ENCODE results near the gene RPL35.

The RPL35 gene

DNA sequence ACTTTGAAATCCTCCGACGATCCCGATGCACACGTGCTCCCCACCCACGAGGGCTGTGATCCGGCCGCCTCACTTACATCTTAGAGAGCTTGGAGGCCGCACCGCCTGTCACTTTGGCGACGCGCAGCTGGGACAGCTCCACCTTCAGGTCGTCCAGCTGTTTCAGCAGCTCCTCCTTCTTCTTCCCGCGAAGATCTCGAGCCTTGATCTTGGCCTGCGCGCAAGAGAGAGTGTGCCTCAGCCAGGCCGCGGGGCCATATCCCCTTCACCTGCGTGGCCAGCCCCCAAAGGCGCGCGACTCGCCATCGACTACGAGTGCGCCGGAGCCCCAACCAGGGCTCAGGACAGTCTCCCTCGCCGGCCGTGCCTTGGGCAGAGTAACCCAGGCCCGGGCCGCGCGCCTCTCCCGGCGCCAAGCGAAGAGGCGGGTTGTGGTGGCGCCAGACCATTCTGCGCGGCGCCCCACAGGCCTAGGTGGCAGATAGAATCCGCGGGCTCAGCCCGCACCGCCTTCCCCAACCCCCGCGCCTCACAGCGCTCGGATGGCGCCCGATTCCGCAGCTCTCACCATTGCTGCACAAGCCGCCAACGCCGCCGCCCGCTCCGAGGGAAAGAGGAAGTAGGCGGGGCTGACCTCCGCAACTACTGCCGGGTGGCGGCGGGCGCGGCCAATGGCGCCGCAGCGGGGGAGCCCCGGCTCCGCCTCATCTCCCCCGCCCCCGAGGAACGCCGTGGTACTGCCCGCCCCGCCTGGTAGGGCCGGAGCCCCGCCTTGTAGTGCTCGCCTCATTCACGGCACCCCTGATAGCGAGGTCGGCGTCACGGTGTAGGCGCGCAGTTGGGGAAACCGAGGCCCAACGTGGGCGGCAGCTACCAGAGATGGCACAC is at the start of gene RPL35, which contains the start of gene ARPC5L:
Gene RPL35 (minus strand): TSS at position 616 of the 888 bp plus-strand sequence. CDS start 45 bp downstream, at position 571.
Gene ARPC5L (plus strand): TSS at position 789 of the 888 bp plus-strand sequence. CDS start 7,161 bp downstream, outside the sequence.
- in situ Hi-C loops (cut with MboI; ENCODE audit: low pct_unique_long_range_greater_than_20kb, low sequenced_read_pairs) = loop anchor here (25.0 kb wide), 1 partner anchor 526 kb away; no protein-coding TSS in a partner anchor

DNA sequence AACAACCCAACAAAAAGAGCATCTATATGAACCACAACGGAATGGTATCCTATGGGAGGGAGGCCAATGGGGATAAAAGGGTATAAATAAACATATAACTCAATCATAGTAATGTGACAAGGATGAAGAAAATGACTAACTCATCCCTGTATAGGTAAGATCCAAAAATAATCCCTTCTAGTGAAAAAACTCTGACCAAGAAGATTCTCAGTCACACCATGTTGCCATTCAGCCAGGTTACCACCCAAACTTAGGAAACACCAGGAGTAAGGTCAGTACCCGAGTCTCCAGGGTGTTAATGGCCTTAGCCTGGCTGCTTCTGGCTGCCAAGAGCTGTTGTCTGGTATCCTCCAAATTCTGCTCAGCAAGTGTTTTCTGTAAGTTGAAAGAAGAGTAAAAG is 46.3 kb upstream of the RPL35 start:
- in situ Hi-C loops (cut with MboI; ENCODE audit: low pct_unique_long_range_greater_than_20kb, low sequenced_read_pairs) = no loop called here
- DNase-seq = no peak

More for the DNA sequence above, at the start of gene RPL35, which contains the start of gene ARPC5L:
- DNase-seq = peak; percentile 94

DNA sequence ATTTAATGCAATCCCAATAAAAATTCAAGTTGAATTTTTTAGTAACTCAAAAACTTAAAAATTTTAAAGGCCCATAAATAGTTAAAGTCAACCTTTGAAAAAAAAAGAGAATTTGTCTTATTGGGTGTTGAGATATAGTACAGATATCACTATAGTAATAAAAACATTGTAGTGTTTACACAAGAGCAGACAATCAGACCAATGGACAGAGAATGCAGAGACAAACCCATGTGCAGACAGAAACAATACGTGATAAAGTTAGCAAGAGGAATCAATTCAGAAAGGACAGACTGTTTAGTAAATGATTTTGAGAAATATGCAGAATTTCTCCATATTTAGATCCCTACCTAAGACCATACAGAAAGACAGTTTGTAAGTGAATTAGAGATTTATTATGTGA is 45.2 kb upstream of the RPL35 start:
- no peak for DNase-seq
- in situ Hi-C loops (cut with MboI; ENCODE audit: low pct_unique_long_range_greater_than_20kb, low sequenced_read_pairs) = no loop called here

DNA sequence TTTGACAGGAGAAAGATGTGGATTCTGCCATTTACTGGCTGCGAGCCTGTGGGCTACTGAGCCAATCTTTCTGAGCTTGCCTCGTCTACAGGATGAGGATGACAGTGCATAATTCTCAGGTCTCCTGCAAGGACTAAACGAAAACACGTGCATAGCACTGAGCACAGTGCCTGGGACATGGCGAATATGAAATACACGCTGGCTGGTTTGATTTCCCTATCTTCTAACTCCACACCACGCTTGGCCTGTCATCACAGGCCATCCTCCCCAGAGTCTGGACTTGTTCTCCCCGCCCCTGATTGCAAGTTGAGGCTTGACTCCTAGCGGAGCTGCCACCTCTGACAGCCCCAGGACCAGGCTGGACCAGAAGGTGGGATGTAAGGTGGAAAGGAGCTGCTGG is 38.1 kb upstream of the RPL35 start:
- in situ Hi-C loops (cut with MboI; ENCODE audit: low pct_unique_long_range_greater_than_20kb, low sequenced_read_pairs) = no loop called here
- no peak for DNase-seq

DNA sequence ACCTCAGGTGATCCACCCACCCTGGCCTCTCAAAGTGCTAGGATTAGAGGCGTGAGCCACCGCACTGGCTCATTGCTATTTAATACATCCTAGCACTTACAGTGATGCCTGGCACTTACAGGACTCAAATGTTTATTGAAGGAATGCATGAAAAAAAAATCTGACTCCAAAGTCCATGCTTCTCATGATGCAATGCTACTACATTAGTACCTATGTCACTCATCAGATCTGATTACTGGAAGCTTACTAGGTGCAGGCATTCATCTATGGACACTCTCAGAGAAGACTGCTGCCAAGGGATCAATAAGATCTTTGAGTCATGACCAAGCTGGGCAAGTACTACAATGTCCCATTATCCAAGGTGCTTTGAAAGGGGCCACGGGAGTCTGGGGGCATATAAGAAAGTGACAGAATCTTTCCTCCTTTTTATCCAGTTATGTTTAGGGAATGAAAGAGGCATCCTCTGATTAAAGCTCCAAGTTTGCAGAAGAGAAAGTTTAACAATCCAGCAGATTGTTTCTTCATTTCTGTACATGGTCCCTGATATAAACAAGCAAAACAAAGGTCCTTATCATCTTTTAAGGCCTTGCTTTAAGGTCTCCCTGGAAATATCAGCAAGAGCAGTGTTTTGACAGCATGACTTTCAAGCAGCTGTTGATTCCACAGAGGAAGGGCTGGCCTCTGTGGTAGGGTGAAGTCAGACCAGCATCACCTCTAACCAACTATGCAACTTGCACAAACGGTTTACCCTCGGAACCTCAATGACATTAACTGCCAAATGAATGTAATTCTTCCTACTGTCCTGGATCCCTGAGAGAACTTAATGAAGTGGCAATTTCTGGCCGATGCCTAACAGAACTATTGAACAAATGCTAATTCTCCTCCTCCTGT is 36.1 kb upstream of the RPL35 start:
- in situ Hi-C loops (cut with MboI; ENCODE audit: low pct_unique_long_range_greater_than_20kb, low sequenced_read_pairs) = no loop called here
- no peak for DNase-seq

DNA sequence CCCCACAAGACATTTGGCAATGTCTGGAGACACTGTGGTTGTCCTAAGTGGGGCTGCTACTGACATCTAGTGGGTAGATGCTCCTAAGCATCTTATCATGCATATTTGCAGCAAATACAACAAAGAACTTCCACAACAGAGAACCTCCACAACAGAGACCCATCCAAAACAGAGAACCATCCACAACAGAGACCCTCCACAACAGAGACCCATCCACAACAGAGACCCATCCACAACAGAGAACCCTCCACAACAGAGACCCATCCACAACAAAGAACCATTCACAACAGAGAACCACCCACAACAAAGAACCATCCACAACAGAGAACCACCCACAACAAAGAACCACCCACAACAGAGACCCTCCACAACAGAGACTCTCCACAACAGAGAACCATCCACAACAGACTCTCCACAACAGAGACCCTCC is 33.0 kb upstream of the RPL35 start:
- peak; percentile 62 for DNase-seq
- in situ Hi-C loops (cut with MboI; ENCODE audit: low pct_unique_long_range_greater_than_20kb, low sequenced_read_pairs) = no loop called here

DNA sequence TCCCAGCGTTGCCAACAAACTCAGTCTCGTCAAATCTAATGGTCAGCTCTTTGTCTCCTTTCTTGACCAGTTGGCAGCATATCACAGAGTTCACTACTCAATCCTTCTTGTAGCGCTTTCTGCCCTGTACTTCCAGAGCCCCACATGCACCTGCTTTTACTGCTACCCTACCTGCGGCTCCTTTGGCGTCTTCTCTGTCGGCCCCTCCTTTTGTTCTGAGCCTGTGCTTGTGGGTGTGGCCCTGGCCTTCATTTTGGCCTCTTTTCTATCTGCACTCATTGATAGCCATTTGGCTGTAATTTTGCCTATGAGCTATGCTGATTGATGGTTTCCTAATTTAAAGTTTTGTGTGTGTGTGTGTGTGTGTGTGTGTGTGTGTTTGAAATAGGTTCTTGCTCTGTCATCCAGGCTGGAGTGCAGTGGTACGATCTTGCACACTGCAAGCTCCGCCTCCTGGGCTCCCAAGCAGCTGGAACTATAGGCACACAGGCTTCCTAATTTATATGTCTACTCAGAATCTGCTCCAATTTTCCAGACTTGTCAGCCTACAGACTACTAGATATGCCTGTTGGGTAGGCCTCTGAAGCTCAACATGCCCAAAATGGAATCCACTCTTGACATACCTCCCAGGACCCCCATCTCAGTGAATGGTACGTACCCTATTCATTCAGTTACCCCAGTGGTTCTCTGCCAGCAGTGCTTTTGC is 32.4 kb upstream of the RPL35 start:
- in situ Hi-C loops (cut with MboI; ENCODE audit: low pct_unique_long_range_greater_than_20kb, low sequenced_read_pairs) = no loop called here
- DNase-seq = no peak

DNA sequence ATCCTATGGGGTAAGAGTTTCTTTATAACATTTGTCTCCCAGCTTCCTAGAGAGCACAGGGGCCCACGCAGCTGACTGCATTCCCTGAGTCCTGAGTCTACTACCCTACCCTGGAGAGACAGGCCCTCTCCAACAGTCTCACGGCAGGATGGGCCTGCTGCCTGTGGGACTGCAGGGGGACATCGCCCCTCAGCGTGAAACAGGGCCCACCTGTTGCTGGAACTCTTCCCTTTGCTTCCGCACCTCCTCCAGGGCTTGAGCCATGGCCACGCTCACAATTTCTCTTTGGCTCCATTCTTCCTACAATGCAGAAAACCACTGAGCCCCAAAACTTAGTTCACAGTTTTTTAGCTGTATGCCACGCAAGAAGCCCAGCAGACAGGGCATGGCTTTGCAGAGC is 28.4 kb upstream of the RPL35 start:
- no peak for DNase-seq
- in situ Hi-C loops (cut with MboI; ENCODE audit: low pct_unique_long_range_greater_than_20kb, low sequenced_read_pairs) = no loop called here

DNA sequence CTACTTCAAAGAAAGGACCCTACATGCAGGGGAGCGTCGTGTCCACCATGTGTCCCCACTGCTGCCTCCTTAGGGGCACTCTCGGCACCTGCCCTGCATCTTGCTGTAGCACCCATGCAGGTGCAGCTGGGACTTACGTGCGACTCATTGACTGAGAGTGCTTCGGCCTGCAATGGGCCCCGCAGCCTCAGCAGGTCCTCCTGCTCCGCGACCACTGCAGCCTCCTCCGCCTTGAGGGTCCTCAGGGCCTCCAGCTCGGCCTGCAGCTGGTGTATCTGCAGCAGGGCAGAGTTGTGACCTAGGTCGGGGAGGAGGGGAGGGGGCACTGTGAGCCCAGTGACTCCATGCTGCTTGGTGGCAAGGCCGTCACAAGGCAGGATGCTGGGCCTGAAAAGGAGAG is 27.2 kb upstream of the RPL35 start:
- no peak for DNase-seq
- in situ Hi-C loops (cut with MboI; ENCODE audit: low pct_unique_long_range_greater_than_20kb, low sequenced_read_pairs) = no loop called here

DNA sequence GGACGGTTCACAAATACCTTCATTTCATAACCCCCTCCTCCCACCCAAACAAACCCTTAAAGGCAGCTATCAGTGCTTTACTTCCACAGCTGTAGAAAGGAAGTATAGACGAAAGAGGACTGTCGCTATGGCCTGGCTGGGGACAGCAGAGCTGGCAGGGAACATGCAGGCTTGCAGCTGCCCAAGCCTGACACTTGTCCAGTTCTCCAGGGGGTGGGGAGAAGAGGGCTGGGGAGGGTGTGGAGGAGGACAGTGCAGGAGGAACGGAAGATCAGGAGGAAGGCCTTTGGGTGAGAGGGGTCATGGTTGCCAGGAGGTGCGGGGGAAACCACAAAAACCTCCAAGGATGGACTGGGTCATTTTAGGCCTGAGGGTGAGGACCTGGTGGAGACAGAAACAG is 26.1 kb upstream of the RPL35 start:
- in situ Hi-C loops (cut with MboI; ENCODE audit: low pct_unique_long_range_greater_than_20kb, low sequenced_read_pairs) = no loop called here
- no peak for DNase-seq

DNA sequence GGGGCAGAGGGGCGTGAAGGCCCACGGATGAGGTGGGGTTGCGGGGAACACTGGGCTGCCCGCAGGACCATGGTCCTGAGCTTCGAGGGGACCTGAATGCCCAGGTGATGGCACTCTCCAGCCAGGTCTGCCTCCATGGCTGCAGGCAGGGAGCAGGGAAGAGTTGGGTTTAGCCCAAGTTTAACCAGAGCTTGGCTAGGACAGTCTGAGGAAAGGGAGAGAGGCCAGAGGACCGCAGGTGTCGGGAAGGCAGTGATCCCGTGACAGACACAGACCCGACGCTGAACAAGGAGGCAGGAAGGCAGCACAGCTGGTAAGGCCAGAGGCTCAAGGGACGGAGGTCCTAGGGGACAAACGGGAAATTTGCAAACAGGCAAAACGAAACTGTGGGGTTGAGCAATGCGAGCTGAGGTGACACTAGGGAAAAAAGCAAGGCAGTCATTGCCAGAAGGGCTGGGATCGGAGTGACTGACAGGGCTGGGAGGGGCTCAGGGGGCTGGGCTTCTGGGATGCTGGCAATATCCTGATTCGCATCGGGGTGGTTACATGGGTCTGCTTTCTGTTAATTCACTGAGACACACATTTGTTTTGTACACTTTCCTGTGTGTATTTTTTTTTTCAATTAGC is 25.2 kb upstream of the RPL35 start:
- no peak for DNase-seq
- in situ Hi-C loops (cut with MboI; ENCODE audit: low pct_unique_long_range_greater_than_20kb, low sequenced_read_pairs) = no loop called here

DNA sequence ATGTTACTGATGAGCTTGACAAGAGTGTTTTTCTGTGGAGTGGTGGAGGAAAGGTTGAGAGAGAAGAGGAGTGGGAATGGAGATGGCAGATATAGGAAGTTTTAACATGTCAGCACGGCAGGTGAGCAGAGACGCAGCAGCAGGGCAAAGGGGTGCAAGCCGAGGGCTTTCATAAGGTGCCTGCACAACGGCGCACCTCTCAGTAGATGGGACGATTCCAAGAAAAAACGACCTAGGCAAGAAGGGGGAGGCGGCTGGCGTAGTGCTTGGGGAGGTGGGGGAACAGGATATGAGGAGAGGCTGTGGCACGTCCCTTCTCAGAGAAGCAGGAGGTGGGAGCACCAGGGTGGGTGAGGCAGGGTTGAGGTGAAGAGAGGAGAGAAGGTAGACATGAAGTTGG is 24.7 kb upstream of the RPL35 start:
- in situ Hi-C loops (cut with MboI; ENCODE audit: low pct_unique_long_range_greater_than_20kb, low sequenced_read_pairs) = no loop called here

DNA sequence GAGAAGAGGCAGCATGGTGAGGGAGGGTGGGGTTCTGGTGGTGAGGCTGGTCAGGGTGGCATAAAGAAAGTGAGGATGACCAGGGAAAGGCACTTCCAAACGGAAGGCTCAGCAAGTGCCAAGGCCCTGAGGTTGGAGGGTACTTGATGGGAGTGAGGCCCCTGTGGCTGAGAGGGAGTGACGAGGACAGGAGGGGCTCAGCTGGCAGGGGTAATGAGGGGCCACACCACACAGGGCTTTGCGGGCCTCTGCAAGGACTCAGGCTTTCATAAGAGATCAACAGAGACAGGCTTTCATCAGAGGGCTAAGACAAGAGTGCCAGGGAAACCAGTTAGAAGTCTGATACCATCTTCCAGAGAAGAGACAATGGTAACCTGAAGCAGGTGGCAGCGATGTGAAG is 23.8 kb upstream of the RPL35 start:
- in situ Hi-C loops (cut with MboI; ENCODE audit: low pct_unique_long_range_greater_than_20kb, low sequenced_read_pairs) = no loop called here
- DNase-seq = no peak

More for the DNA sequence above, 24.7 kb upstream of the RPL35 start:
- DNase-seq = no peak

DNA sequence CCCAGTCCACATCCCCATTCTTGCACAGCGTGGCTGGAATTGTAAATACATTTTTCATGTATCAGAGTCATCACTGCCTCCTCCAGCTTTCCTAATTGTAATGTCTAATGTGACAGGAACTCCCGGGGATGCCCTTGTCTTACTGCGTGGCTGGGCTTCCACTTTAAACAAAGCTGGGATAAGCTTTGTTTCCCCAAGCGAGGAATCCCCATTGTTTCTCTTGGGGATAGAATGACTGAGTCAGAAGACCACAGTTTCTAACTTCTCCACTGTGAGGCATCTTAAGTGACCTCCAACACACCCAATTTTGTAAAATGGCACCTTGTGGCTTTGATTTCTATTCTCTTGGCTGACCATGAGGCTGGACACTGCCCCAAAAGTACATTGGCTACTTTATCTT is 22.6 kb upstream of the RPL35 start:
- no peak for DNase-seq
- in situ Hi-C loops (cut with MboI; ENCODE audit: low pct_unique_long_range_greater_than_20kb, low sequenced_read_pairs) = no loop called here

DNA sequence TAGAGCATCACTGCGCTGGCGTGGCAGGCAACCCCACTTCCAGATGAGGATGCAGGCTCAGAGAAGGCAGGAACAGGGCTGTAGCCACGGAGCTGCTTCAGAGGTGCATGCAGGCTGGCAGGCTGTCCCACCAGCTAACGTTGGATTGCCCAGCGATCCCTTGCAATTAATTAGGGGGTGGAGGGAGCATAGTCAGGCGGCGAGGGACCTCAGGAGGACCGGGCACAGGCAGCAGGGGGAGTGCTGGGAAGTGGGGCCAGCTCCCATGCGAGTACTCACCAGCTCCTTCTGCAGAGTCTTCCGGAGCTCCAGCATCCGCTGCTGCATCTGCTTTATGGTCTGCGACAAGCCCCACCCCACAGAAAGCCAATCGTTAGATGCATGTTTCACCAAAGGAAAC is 20.5 kb upstream of the RPL35 start:
- in situ Hi-C loops (cut with MboI; ENCODE audit: low pct_unique_long_range_greater_than_20kb, low sequenced_read_pairs) = no loop called here
- no peak for DNase-seq

DNA sequence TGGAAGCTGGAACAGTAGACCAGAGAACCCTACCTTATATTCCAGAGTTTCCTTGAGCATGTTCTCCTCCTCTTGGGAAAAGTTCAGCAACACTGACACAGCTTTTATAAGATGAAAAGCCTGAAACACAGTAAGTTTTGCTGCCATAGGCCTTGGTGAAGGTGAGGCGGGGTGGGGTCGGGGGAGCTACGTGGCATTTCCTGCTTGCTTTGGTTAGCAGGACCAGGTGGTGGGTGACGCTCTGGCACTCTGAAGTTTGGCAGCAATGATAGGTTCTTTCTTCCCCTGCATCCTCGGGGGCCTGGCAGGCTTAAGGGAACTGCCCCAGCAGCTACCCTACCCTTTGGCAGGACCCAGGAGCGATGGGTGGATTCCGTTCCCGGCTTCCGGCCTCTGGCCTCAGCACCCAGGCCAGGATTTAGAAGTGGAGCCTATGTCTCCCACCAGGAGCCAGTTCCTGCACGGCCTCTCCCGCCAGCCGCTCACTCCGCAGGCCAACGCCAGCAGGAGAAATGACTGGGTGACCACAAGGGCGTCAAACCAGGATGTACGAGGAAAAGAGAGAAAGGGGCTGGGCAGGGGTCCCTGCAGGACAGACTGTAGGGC is 19.5 kb upstream of the RPL35 start:
- in situ Hi-C loops (cut with MboI; ENCODE audit: low pct_unique_long_range_greater_than_20kb, low sequenced_read_pairs) = no loop called here
- DNase-seq = no peak

DNA sequence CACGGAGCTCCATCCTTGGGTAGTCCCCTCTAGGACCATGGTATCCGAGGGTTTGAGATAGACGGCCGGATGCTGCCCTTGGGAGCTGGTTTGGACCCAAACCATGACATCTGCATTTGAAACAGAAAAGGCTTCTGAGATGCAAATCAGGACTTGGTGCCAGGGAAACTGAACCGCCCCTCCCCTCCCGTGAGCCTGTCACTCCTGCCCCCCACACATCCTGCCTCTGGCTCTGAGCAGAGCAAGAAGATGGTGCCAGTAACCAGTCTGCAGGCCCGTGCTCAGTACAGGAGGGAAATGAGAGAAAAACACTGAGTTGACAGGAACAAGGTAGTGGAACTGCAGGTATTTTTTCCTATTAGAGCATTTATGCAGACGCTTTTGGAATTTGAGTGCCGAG is 18.7 kb upstream of the RPL35 start:
- in situ Hi-C loops (cut with MboI; ENCODE audit: low pct_unique_long_range_greater_than_20kb, low sequenced_read_pairs) = no loop called here
- no peak for DNase-seq

DNA sequence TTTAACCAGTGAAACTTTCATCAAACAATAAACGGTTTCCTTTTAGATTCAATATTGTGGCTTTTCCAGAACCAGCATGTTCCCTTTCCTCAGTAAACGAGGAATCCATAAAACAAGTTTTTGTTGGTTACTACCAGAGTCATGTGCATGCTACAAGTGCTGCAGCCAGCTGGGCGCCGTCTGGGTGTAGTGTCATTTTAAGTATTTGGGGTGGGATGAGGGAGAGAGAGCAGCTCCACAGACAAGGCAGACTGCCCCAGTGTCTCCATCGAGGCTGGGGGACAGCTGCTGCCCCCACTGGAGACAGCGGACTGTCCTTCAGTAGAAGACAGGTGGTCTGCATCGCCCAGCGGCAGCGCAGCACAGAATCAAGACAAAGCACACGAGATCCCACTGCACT is 17.5 kb upstream of the RPL35 start:
- DNase-seq = no peak
- in situ Hi-C loops (cut with MboI; ENCODE audit: low pct_unique_long_range_greater_than_20kb, low sequenced_read_pairs) = no loop called here

DNA sequence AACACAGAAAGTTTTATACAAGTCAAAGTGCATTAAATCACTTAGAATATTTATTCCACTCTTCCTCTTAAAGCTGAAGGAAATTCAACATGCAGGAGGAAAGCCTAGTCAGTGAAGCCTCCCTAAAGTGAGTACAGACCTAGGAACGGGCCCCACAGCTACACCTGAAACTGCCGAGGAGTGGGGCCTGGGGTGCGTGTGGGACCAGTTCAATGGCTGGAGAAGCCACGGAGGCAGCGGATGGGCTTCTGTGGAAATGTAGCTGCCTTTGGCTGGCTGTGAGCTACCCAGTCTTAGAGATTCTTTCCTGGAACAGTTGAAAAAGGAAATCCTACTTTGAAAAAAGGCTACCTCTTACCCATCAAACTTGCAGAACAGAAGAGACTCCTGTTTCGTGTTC is 16.8 kb upstream of the RPL35 start:
- in situ Hi-C loops (cut with MboI; ENCODE audit: low pct_unique_long_range_greater_than_20kb, low sequenced_read_pairs) = no loop called here
- DNase-seq = no peak
